SK-N-SH treated with all-trans-retinoic acid at 6 μM for 48 hours (cell line): ENCODE results near the gene TMPRSS11E.

ENCODE experiments used
- ATAC-seq: fragments of 200-7000 bp; cut with Tn5 transposase; 3 replicates; pipeline ENCODE4 v1.9.1; 2020; ENCODE audit warnings: mild to moderate bottlenecking, moderate library complexity
- BACH2 ChIP-seq: fragments of 250-450 bp; sonication (Bioruptor Pico); IDR thresholded peaks from 2 replicates; pipeline ENCODE4 v1.9.0; 2021; ENCODE audit warnings: mild to moderate bottlenecking, borderline replicate concordance
- CREB5 ChIP-seq: fragments of 250-450 bp; sonication (Bioruptor Pico); IDR thresholded peaks from 2 replicates; pipeline ENCODE4 v1.5.1; 2020; ENCODE audit warnings: low read depth, mild to moderate bottlenecking, moderate library complexity
- CSDC2 ChIP-seq: fragments of 250-450 bp; sonication (Bioruptor Pico); IDR thresholded peaks from 2 replicates; pipeline ENCODE4 v1.5.0; 2020; ENCODE audit warnings: mild to moderate bottlenecking, moderate library complexity
- GLIS3 ChIP-seq: fragments of 250-450 bp; sonication (Bioruptor Pico); IDR thresholded peaks from 2 replicates; pipeline ENCODE4 v1.5.0; 2020; ENCODE audit warnings: mild to moderate bottlenecking, moderate library complexity
- ISL1 ChIP-seq: fragments of 250-450 bp; sonication (Bioruptor Pico); IDR thresholded peaks from 2 replicates; pipeline ENCODE4 v2.1.2; 2022; ENCODE audit warnings: mild to moderate bottlenecking, moderate library complexity
- OSR1 ChIP-seq: fragments of 250-450 bp; sonication (Bioruptor Pico); IDR thresholded peaks from 2 replicates; pipeline ENCODE4 v1.8.0; 2022; ENCODE audit warnings: moderate library complexity, mild to moderate bottlenecking, inconsistent platforms
- PPARA ChIP-seq: fragments of 250-450 bp; sonication (Bioruptor Pico); IDR thresholded peaks from 2 replicates; pipeline ENCODE4 v1.5.0; 2020; ENCODE audit warnings: mild to moderate bottlenecking, borderline replicate concordance
- RARB ChIP-seq: fragments of 250-450 bp; sonication (Bioruptor Pico); IDR thresholded peaks from 2 replicates; pipeline ENCODE4 v1.8.0; 2021; ENCODE audit warnings: mild to moderate bottlenecking, moderate library complexity
- SNAI2 ChIP-seq: fragments of 250-450 bp; sonication (Bioruptor Pico); IDR thresholded peaks from 2 replicates; pipeline ENCODE4 v1.5.0; 2020; ENCODE audit warnings: mild to moderate bottlenecking, moderate library complexity
- TCF4 ChIP-seq: fragments of 250-450 bp; sonication (Bioruptor Pico); IDR thresholded peaks from 2 replicates; pipeline ENCODE4 v1.8.0; 2021; ENCODE audit warnings: mild to moderate bottlenecking, moderate library complexity, borderline replicate concordance
- TOX ChIP-seq: fragments of 250-450 bp; sonication (Bioruptor Pico); IDR thresholded peaks from 2 replicates; pipeline ENCODE4 v1.8.0; 2021; ENCODE audit warnings: mild to moderate bottlenecking, moderate library complexity, borderline replicate concordance
- TSHZ2 ChIP-seq: fragments of 250-450 bp; sonication (Bioruptor Pico); IDR thresholded peaks from 2 replicates; pipeline ENCODE4 v1.5.0; 2020; ENCODE audit warnings: mild to moderate bottlenecking, moderate library complexity
- ZFP3 ChIP-seq: fragments of 250-450 bp; sonication (Bioruptor Pico); IDR thresholded peaks from 2 replicates; pipeline ENCODE4 v1.5.0; 2020; ENCODE audit warnings: mild to moderate bottlenecking, moderate library complexity
- ZFP30 ChIP-seq: fragments of 450-650 bp; formaldehyde crosslinking; IDR thresholded peaks from 2 replicates; pipeline ENCODE4 v1.5.0; 2022; ENCODE audit warnings: mild to moderate bottlenecking, moderate library complexity
- ZNF8 ChIP-seq: fragments of 450-650 bp; formaldehyde crosslinking; IDR thresholded peaks from 2 replicates; pipeline ENCODE4 v1.5.0; 2020; ENCODE audit warnings: mild to moderate bottlenecking, moderate library complexity
- TF ChIP-seq, protein P1 (sequence below): fragments of 250-450 bp; sonication (Bioruptor Pico); IDR thresholded peaks from 2 replicates; pipeline ENCODE4 v1.8.0; 2021; ENCODE audit warnings: low read depth, mild to moderate bottlenecking, moderate library complexity, borderline replicate concordance
- TF ChIP-seq, protein P2 (sequence below): fragments of 250-450 bp; sonication (Bioruptor Pico); IDR thresholded peaks from 2 replicates; pipeline ENCODE4 v1.5.1; 2021; ENCODE audit warnings: mild to moderate bottlenecking, moderate library complexity

Gene TMPRSS11E

DNA sequence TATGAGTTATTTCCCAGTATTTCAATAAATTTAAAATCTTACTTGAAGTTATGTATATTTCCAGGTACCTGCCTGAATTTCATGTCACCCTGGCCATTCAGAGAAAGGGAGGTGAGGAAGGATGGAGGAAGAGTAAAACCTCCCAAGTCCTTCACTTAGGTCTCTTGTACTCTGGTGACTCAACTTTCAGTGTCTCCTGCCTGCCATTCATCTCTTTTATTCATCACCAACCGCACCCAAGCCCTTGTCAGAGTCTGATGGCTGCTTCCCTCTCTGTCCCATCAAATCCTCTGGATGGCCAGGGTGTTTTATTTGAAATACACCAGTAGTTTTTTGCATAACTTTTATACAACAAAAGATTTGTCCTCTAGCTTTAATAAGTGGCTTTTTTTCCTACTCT is 17.8 kb downstream of the TMPRSS11E start (continued):
- no peak for TF ChIP-seq CREB5 (CRISPR knock-in tag)
- TF ChIP-seq TOX (CRISPR knock-in tag), result no peak
- no peak for TF ChIP-seq BACH2 (CRISPR knock-in tag)
- TF ChIP-seq ZFP30 (CRISPR knock-in tag), result no peak
- TF ChIP-seq PPARA, result no peak
- no peak for TF ChIP-seq CSDC2 (CRISPR knock-in tag)
- TF ChIP-seq, protein P1, sequence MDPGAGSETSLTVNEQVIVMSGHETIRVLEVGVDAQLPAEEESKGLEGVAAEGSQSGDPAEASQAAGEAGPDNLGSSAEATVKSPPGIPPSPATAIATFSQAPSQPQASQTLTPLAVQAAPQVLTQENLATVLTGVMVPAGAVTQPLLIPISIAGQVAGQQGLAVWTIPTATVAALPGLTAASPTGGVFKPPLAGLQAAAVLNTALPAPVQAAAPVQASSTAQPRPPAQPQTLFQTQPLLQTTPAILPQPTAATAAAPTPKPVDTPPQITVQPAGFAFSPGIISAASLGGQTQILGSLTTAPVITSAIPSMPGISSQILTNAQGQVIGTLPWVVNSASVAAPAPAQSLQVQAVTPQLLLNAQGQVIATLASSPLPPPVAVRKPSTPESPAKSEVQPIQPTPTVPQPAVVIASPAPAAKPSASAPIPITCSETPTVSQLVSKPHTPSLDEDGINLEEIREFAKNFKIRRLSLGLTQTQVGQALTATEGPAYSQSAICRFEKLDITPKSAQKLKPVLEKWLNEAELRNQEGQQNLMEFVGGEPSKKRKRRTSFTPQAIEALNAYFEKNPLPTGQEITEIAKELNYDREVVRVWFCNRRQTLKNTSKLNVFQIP (CRISPR knock-in tag), result no peak
- TF ChIP-seq, all 23 proteins: peak for 0

- TF ChIP-seq ZNF8 (no peak), BACH2 (CRISPR knock-in tag) (no peak), CSDC2 (CRISPR knock-in tag) (no peak), ZFP30 (CRISPR knock-in tag) (no peak), GLIS3 (CRISPR knock-in tag) (no peak), TOX (CRISPR knock-in tag) (no peak)
- TF ChIP-seq, protein P2, sequence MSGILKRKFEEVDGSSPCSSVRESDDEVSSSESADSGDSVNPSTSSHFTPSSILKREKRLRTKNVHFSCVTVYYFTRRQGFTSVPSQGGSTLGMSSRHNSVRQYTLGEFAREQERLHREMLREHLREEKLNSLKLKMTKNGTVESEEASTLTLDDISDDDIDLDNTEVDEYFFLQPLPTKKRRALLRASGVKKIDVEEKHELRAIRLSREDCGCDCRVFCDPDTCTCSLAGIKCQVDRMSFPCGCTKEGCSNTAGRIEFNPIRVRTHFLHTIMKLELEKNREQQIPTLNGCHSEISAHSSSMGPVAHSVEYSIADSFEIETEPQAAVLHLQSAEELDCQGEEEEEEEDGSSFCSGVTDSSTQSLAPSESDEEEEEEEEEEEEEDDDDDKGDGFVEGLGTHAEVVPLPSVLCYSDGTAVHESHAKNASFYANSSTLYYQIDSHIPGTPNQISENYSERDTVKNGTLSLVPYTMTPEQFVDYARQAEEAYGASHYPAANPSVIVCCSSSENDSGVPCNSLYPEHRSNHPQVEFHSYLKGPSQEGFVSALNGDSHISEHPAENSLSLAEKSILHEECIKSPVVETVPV (CRISPR knock-in tag), result no peak
- TF ChIP-seq, protein P1 (CRISPR knock-in tag), result no peak
- no peak; the same call in 2 of the 3 replicates for ATAC-seq
These were observed 18.9 kb downstream of the TMPRSS11E start for GRCh38 chr4:68466185-68466584.

DNA sequence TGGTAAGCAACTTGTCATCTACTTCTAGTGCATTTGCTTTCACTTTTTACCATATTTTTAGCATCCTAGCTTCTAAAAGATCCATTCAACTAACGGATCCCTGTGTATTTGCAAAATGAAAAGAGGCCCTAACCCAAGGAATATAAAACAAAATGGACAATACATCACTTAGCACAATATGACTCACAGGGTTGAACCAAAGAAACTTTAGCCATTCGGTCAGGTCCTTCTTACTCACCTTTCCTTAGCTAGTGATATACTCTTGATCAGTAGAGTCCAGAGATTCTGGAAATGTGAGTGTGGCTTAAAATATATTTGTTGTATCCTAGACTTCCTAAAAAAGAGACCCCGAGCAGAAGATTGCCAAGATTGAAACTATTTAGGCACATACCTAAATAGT is 19.5 kb downstream of the TMPRSS11E start:
- no peak for TF ChIP-seq GLIS3 (CRISPR knock-in tag)
- TF ChIP-seq SNAI2 (CRISPR knock-in tag), result no peak
- TF ChIP-seq CREB5 (CRISPR knock-in tag), result no peak
- no peak for TF ChIP-seq RARB
- no peak for TF ChIP-seq ZFP30 (CRISPR knock-in tag)
- no peak for TF ChIP-seq BACH2 (CRISPR knock-in tag)
- TF ChIP-seq, protein P2 (CRISPR knock-in tag), result no peak
- no peak for TF ChIP-seq TCF4 (CRISPR knock-in tag)
- no peak for TF ChIP-seq PPARA
- no peak for TF ChIP-seq TSHZ2 (CRISPR knock-in tag)
- TF ChIP-seq ISL1, result no peak
- no peak for TF ChIP-seq ZFP3 (CRISPR knock-in tag)
- TF ChIP-seq, protein P1 (CRISPR knock-in tag), result no peak
- TF ChIP-seq CSDC2 (CRISPR knock-in tag), result no peak
- no peak for TF ChIP-seq OSR1
- TF ChIP-seq TOX (CRISPR knock-in tag), result no peak
- ATAC-seq, result no peak
